Smooth muscle cell (in vitro differentiated cells): ENCODE results near the gene DNAJC7. TPM values are rescaled to one million over a fixed set of nuclear protein-coding genes. Genes with fewer than 3 reads are reported as not detected.

Experiments
- DNase-seq: peaks from one replicate; lab custom pipeline; 2025; ENCODE audit not compliant: unreplicated experiment; lab: John Stamatoyannopoulos, UW
- H2AFZ ChIP-seq: fragments of 200-600 bp; sonication (generic); 2 replicates; pipeline ENCODE4 v1.6.0; 2016; ENCODE audit warnings: antibody characterized with exemption, low read depth, mild to moderate bottlenecking
- H3F3A ChIP-seq: fragments of 200-600 bp; sonication (generic); 2 replicates; pipeline ENCODE4 v1.6.0; 2017; ENCODE audit warnings: antibody characterized with exemption, low read depth
- H3K27ac ChIP-seq: fragments of 200-600 bp; sonication (generic); 2 replicates; pipeline ENCODE4 v1.5.1; 2016; ENCODE audit warnings: low read depth, mild to moderate bottlenecking
- H3K27me3 ChIP-seq: fragments of 200-600 bp; sonication (generic); 2 replicates; pipeline ENCODE4 v1.6.1; 2016; ENCODE audit warnings: low read depth, mild to moderate bottlenecking
- H3K36me3 ChIP-seq: fragments of 200-600 bp; sonication (generic); 2 replicates; pipeline ENCODE4 v1.5.1; 2016; ENCODE audit warnings: low read depth
- H3K4me1 ChIP-seq: fragments of 200-600 bp; sonication (generic); 2 replicates; pipeline ENCODE4 v1.5.1; 2016; ENCODE audit warnings: low read depth
- H3K4me2 ChIP-seq: fragments of 200-600 bp; sonication (generic); 2 replicates; pipeline ENCODE4 v1.6.0; 2016; ENCODE audit warnings: mild to moderate bottlenecking
- H3K4me3 ChIP-seq: fragments of 200-600 bp; sonication (generic); 2 replicates; pipeline ENCODE4 v1.5.1; 2016; ENCODE audit warnings: mild to moderate bottlenecking
- H3K79me2 ChIP-seq: fragments of 200-600 bp; sonication (generic); 2 replicates; pipeline ENCODE4 v1.6.0; 2016; ENCODE audit warnings: low read depth, mild to moderate bottlenecking
- H3K9ac ChIP-seq: fragments of 200-600 bp; sonication (generic); 2 replicates; pipeline ENCODE4 v1.6.0; 2016; ENCODE audit warnings: low read depth
- H3K9me3 ChIP-seq: fragments of 200-600 bp; sonication (generic); replicated peaks from 2 replicates; pipeline ENCODE4 v1.5.1; 2016; ENCODE audit warnings: low read depth
- H4K20me1 ChIP-seq: fragments of 200-600 bp; sonication (generic); 2 replicates; pipeline ENCODE4 v1.6.0; 2016; ENCODE audit warnings: low read depth
- CTCF ChIP-seq: fragments of 200-600 bp; sonication (generic); IDR thresholded peaks from 2 replicates; pipeline ENCODE4 v1.5.1; 2017; ENCODE audit warnings: borderline replicate concordance, mild to moderate bottlenecking, antibody characterized with exemption; ENCODE audit not compliant: insufficient read depth, poor library complexity, severe bottlenecking
- WGBS: methylation state at CpG from one replicate; pipeline ENCODE4 v1.1.7; 2016; ENCODE audit warnings: low lambda C conversion rate; 5-methylcytosine and 5-hydroxymethylcytosine counted together
- polyA plus RNA-seq: library from polyadenylated mRNA; unstranded; fragments of >200 nt; fragmentation: Nextera tagmentation; extraction: Ambion mirVana; gene quantifications from 2 replicates; pipeline ENCODE4 v1.2.1, GENCODE V29; 2016
- total RNA-seq: library from RNA; depleted of rRNA; stranded (reverse); fragments of >200 nt; gene quantifications from 2 replicates; pipeline ENCODE4 v1.2.3, GENCODE V29; 2014

DNAJC7 gene
- total and polyA plus RNA-seq, 2 experiments from 2014 or later: 44.5 to 44.7 TPM

GRCh38 chr17:41989702-41990419, 27.4 kb downstream of the DNAJC7 start:
- Histone ChIP-seq H3K4me2 (no peak overlapping the region), H3K4me1 (no peaks in the 10 kb centered on the region), H3K9me3 (no peaks in the 10 kb centered on the region), H3K4me3 (no peak overlapping the region), H3K27ac (no peak overlapping the region), H3K9ac (no peak overlapping the region), H3K27me3 (no peaks in the 10 kb centered on the region), H4K20me1 (peaks cover 10% of the 10 kb centered on the region), H3F3A (no peaks in the 10 kb centered on the region), H3K79me2 (no peaks in the 10 kb centered on the region), H3K36me3 (peaks cover 29% of the 10 kb centered on the region), H2AFZ (no peak overlapping the region)
- TF ChIP-seq CTCF: no peak
- no peak for DNase-seq
- WGBS: 80% methylated on average over 5 of the region's 5 CpGs

GRCh38 chr17:41988418-41988817, 28.8 kb downstream of the DNAJC7 start:
- Histone ChIP-seq H3K4me3 (no peak overlapping the region), H2AFZ (no peak overlapping the region), H3K27me3 (no peaks in the 10 kb centered on the region), H3K4me2 (no peak overlapping the region), H3K79me2 (no peaks in the 10 kb centered on the region), H3K9me3 (no peaks in the 10 kb centered on the region), H4K20me1 (peaks cover 6% of the 10 kb centered on the region), H3K36me3 (peaks cover 27% of the 10 kb centered on the region), H3K9ac (no peak overlapping the region), H3K4me1 (no peaks in the 10 kb centered on the region), H3K27ac (no peak overlapping the region), H3F3A (peaks cover 7% of the 10 kb centered on the region)
- 90% methylated on average over 2 of the region's 2 CpGs for WGBS
- DNase-seq: no peak
- no peak for TF ChIP-seq CTCF

GRCh38 chr17:41987642-41988041, 29.6 kb downstream of the DNAJC7 start:
- Histone ChIP-seq H3K4me3 (no peak overlapping the region), H3K27ac (no peak overlapping the region), H3K4me2 (no peak overlapping the region), H3K9me3 (no peaks in the 10 kb centered on the region), H3K79me2 (no peaks in the 10 kb centered on the region), H3K9ac (no peak overlapping the region), H4K20me1 (peaks cover 4% of the 10 kb centered on the region), H3K27me3 (no peaks in the 10 kb centered on the region), H3K36me3 (peaks cover 20% of the 10 kb centered on the region), H3K4me1 (no peaks in the 10 kb centered on the region), H3F3A (peaks cover 9% of the 10 kb centered on the region), H2AFZ (no peak overlapping the region)
- DNase-seq: no peak
- WGBS: 77% methylated on average over 3 of the region's 3 CpGs
- no peak for TF ChIP-seq CTCF

GRCh38 chr17:41986634-41987033, 30.6 kb downstream of the DNAJC7 start:
- Histone ChIP-seq H3K4me3 (no peak overlapping the region), H3K4me2 (no peak overlapping the region), H3K27me3 (no peaks in the 10 kb centered on the region), H3K27ac (no peak overlapping the region), H3K9me3 (no peaks in the 10 kb centered on the region), H3K9ac (no peak overlapping the region), H3K4me1 (no peaks in the 10 kb centered on the region), H4K20me1 (peaks cover 4% of the 10 kb centered on the region), H3K79me2 (no peaks in the 10 kb centered on the region), H2AFZ (no peak overlapping the region), H3F3A (peaks cover 9% of the 10 kb centered on the region), H3K36me3 (peaks cover 20% of the 10 kb centered on the region)
- no peak for TF ChIP-seq CTCF
- WGBS: 92% methylated on average over 1 of the region's 1 CpG
- no peak for DNase-seq
